Peyer's patch (tissue), 4 donors: ENCODE results near the gene TFIP11. TPM values are rescaled to one million over a fixed set of nuclear protein-coding genes. Genes with fewer than 3 reads are reported as not detected.

Experiments used
- DNase-seq, 3 donors: peaks; one replicate each; pipeline ENCODE4 v3.0.0-alpha.2; 2017 to 2019
- H3K27ac ChIP-seq, 4 donors: fragments of 200-600 bp; sonication (generic); one replicate each; pipeline ENCODE4 v1.5.1; 2016 to 2019
- H3K27me3 ChIP-seq, 2 donors: fragments of 200-600 bp; sonication (generic); one replicate each; pipeline ENCODE4 v1.5.1; 2019
- H3K36me3 ChIP-seq, 3 donors: fragments of 200-600 bp; sonication (generic); one replicate each; pipeline ENCODE4 v1.5.1; 2016 to 2019
- H3K4me1 ChIP-seq, 4 donors: fragments of 200-600 bp; sonication (generic); one replicate each; pipeline ENCODE4 v1.5.1; 2016 to 2019
- H3K4me3 ChIP-seq, 4 donors: fragments of 200-600 bp; sonication (generic); 1 replicate in 3 of 4; 2 replicates in 1 of 4; pipeline ENCODE4 v1.5.1; 2016 to 2019; ENCODE audit warnings: mild to moderate bottlenecking in 1 of 4
- H3K9me3 ChIP-seq, 4 donors: fragments of 200-600 bp; sonication (generic); one replicate each; pipeline ENCODE4 v1.5.1; 2016 to 2019; ENCODE audit warnings: mild to moderate bottlenecking in 1 of 4
- POLR2A ChIP-seq, 2 donors: fragments of 450-650 bp; IDR thresholded peaks; one replicate each; pipeline ENCODE4 v1.5.1; 2017; ENCODE audit warnings: antibody characterized with exemption in 2 of 2, mild to moderate bottlenecking in 2 of 2, moderate library complexity in 2 of 2
- total RNA-seq, 4 donors: library from RNA; depleted of rRNA; stranded (reverse); fragments of >200 nt; gene quantifications; one replicate each; pipeline ENCODE4 v1.1.0, GENCODE V29; 2016
- TF ChIP-seq, protein P1 (sequence below), 6 experiments: fragments of 450-650 bp in 4 of 6; fragments of 200-600 bp in 2 of 6; sonication (generic) in 1 of 6; IDR thresholded peaks; one replicate each; pipeline ENCODE4 v1.5.1; 2017 to 2019; ENCODE audit warnings: antibody characterized with exemption in 6 of 6, mild to moderate bottlenecking in 3 of 6, moderate library complexity in 1 of 6

Gene TFIP11
- total RNA-seq, 4 donors from 2014 or later: 24.0 to 46.2 (median 30.8) TPM

DNA sequence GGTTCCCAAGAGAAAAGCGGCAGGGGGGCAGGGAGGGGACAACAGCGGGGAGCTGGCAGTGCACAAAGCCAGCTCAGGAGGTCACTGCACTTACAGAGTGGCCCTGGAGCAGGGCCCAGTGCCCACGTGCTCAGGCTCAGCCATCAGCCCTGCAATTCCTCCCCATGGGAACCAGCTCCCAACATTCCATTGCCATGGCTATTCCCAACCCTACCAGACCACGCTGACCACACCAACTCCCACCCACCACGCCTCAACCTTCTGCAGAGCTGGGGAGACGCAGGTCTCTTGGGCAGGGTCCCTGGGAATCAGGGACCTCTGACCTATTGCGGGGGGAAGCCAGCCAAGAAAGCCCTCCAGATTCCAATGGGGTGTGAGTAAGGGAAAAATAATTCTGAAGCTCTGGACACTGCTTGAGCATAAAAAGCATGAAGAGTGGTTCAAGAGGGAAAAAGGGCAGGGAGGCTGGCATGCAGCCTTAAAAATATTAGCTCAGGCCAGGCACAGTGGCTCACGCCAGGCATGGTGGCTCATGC, 38.3 kb upstream of the TFIP11 start:
- no peak overlapping the region for H3K27ac ChIP-seq

DNA sequence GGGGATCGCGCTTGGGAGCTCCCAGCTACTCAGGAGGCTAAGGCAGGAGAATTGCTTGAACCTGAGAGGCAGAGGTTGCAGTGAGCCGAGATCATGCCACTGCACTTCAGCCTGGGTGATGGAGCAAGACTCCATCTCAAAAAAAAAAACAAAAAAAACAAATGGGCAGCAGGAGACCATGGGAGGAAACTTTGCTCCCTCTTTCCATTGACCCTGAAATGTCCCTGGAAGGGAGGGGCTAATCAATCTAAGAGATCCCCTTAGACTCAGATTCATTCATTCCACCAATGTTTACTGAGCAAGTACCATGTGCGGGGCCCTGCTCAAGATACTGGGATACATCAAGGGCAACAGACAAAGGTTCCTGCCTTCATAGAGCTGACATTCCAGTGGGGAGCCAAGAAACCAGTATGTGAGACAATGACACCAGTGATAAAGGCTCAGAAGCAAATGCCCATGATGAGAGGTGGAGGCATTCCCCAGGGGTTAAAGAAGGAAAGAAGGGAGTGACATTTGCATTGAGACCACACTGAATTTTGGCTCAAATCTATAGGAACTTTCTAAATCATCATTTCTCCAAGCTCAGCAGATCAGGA, 37.7 kb upstream of the TFIP11 start:
- Histone ChIP-seq H3K27me3 (no peaks in the 10 kb centered on the region), H3K4me1 (no peaks in the 10 kb centered on the region), H3K4me3 (no peak overlapping the region), H3K36me3 (no peaks in the 10 kb centered on the region), H3K27ac (no peak overlapping the region), H3K9me3 (no peaks in the 10 kb centered on the region)
- TF ChIP-seq POLR2A (IDR thresholded peaks at IDR 0.05): no peak
- TF ChIP-seq, protein P1, sequence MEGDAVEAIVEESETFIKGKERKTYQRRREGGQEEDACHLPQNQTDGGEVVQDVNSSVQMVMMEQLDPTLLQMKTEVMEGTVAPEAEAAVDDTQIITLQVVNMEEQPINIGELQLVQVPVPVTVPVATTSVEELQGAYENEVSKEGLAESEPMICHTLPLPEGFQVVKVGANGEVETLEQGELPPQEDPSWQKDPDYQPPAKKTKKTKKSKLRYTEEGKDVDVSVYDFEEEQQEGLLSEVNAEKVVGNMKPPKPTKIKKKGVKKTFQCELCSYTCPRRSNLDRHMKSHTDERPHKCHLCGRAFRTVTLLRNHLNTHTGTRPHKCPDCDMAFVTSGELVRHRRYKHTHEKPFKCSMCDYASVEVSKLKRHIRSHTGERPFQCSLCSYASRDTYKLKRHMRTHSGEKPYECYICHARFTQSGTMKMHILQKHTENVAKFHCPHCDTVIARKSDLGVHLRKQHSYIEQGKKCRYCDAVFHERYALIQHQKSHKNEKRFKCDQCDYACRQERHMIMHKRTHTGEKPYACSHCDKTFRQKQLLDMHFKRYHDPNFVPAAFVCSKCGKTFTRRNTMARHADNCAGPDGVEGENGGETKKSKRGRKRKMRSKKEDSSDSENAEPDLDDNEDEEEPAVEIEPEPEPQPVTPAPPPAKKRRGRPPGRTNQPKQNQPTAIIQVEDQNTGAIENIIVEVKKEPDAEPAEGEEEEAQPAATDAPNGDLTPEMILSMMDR (IDR thresholded peaks at IDR 0.05): no peak
- DNase-seq: no peak

More for the DNA sequence above, 38.3 kb upstream of the TFIP11 start:
- H3K9me3 ChIP-seq: no peaks in the 10 kb centered on the region
- no peak overlapping the region for H3K4me3 ChIP-seq
- TF ChIP-seq, protein P1 (IDR thresholded peaks at IDR 0.05): no peak
- no peak for DNase-seq
- no peaks in the 10 kb centered on the region for H3K4me1 ChIP-seq
- no peaks in the 10 kb centered on the region for H3K36me3 ChIP-seq
- no peaks in the 10 kb centered on the region for H3K27me3 ChIP-seq

DNA sequence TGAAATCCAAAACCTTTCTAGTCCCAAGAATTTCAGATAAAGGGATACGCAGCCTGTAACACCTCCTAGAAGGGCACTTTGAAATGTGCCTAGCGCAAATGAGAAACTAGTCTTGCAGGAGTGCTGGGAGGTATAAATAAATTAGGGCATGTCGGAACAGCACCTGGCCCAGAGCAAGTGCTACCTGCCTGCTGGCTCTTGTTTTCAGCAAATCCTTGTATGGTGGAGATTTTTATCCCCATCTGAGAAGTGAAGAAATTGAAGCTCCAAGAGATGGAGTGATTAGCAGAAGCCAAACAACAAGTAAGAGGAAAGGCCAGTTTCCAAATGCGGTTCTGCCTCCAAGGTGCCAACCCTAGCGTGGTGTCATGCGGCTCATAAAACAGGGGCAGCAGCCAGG, 36.7 kb upstream of the TFIP11 start:
- no peak for DNase-seq
- TF ChIP-seq, protein P1 (IDR thresholded peaks at IDR 0.05): no peak
- TF ChIP-seq POLR2A (IDR thresholded peaks at IDR 0.05): no peak
- Histone ChIP-seq H3K4me1 (no peaks in the 10 kb centered on the region), H3K9me3 (no peaks in the 10 kb centered on the region), H3K27me3 (no peaks in the 10 kb centered on the region), H3K27ac (no peak overlapping the region), H3K4me3 (no peak overlapping the region), H3K36me3 (no peaks in the 10 kb centered on the region)

DNA sequence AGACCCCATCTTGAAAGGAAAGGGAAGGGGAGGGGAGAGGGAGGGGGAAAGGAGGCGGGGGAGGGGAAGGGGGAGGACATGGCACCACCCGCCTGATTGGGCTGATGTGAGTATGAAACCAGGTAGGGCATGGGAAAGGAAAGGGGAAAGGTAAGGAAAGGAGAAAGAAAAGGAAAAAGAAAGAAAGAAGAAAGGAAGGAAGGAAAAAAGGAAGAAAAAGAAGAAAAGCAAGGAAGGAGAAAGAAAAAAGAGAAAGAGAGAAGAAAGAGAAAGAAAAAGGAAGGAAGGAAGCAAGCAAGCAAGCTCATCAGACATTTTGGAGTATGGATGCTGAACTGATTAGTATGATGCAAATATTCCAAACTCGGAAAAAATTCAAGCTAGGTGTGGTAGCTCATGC, 36.0 kb upstream of the TFIP11 start:
- H3K9me3 ChIP-seq: no peaks in the 10 kb centered on the region
- DNase-seq: no peak
- no peaks in the 10 kb centered on the region for H3K27me3 ChIP-seq
- no peaks in the 10 kb centered on the region for H3K36me3 ChIP-seq
- no peak overlapping the region for H3K4me3 ChIP-seq
- no peak overlapping the region for H3K27ac ChIP-seq
- no peaks in the 10 kb centered on the region for H3K4me1 ChIP-seq
- TF ChIP-seq, protein P1 (IDR thresholded peaks at IDR 0.05): no peak
- TF ChIP-seq POLR2A (IDR thresholded peaks at IDR 0.05): no peak

DNA sequence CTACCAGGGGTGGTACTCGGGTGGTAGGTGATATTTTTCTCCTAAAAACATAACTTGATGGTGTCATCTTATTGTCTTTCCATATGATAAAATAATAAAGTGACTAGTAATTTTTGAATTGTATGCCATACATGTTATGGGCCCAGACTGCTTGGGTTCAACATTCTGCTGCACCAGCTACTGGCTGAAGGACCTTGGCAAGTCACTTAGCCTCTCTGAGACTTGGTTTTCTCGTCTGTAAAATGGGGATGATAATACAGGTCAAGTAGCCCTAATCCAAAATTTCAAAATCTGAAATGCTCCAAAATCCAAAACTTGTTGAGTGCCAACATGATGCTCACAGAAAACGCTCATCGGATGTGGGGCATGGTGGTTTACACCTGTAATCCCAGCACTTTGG, 35.6 kb upstream of the TFIP11 start:
- TF ChIP-seq, protein P1 (IDR thresholded peaks at IDR 0.05): no peak
- no peak for TF ChIP-seq POLR2A (IDR thresholded peaks at IDR 0.05)
- Histone ChIP-seq H3K4me3 (no peak overlapping the region), H3K36me3 (no peaks in the 10 kb centered on the region), H3K27ac (no peak overlapping the region), H3K9me3 (no peaks in the 10 kb centered on the region), H3K27me3 (no peaks in the 10 kb centered on the region), H3K4me1 (peaks cover 0 to 2% (median 0%) of the 10 kb centered on the region in 4 donors)
- DNase-seq: no peak
